GM13976 (cell line): Measurements from ENCODE around the gene LGR6.

Experiments used
- DNase-seq: peaks from one replicate; pipeline ENCODE4 v3.0.0; 2012; ENCODE audit warnings: low spot score
- in situ Hi-C: fragments of 300-500 bp; cut with MboI; formaldehyde crosslinking; loops from one replicate; pipeline ENCODE4 v1.12.0; 2022; ENCODE audit warnings: low sequenced_read_pairs, mixed read lengths, inconsistent platforms; ENCODE audit not compliant: unreplicated experiment
- TF ChIP-seq, protein P1 (sequence below): IDR thresholded peaks from 2 replicates; pipeline ENCODE4 v1.5.1; 2012; ENCODE audit warnings: borderline replicate concordance, mild to moderate bottlenecking; ENCODE audit not compliant: insufficient read depth; ENCODE audit errors: extremely low read depth, missing control alignments, control extremely low read depth

The LGR6 gene

DNA sequence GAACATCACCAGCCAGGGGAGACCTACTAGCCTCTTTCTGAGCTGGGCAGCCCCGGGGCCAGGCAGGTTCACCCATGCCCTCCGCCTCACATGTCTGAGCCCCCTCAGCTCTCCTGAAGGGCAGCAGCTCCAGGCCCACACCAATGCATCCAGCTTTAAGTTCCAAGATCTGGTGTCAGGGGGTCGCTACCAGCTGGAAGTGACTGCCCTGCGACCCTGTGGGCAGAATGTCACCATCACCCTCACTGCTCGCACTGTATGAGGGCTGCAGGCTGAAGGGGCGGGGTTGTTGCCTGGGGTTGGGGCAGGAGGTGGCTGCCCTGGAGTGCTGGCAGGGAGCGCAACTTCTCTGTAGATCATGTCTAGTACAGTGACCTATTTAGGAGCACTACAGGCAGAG is 24.7 kb upstream of the LGR6 start:
- TF ChIP-seq, protein P1, sequence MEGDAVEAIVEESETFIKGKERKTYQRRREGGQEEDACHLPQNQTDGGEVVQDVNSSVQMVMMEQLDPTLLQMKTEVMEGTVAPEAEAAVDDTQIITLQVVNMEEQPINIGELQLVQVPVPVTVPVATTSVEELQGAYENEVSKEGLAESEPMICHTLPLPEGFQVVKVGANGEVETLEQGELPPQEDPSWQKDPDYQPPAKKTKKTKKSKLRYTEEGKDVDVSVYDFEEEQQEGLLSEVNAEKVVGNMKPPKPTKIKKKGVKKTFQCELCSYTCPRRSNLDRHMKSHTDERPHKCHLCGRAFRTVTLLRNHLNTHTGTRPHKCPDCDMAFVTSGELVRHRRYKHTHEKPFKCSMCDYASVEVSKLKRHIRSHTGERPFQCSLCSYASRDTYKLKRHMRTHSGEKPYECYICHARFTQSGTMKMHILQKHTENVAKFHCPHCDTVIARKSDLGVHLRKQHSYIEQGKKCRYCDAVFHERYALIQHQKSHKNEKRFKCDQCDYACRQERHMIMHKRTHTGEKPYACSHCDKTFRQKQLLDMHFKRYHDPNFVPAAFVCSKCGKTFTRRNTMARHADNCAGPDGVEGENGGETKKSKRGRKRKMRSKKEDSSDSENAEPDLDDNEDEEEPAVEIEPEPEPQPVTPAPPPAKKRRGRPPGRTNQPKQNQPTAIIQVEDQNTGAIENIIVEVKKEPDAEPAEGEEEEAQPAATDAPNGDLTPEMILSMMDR = no peak
- in situ Hi-C loops = no loop called here
- no peak for DNase-seq

DNA sequence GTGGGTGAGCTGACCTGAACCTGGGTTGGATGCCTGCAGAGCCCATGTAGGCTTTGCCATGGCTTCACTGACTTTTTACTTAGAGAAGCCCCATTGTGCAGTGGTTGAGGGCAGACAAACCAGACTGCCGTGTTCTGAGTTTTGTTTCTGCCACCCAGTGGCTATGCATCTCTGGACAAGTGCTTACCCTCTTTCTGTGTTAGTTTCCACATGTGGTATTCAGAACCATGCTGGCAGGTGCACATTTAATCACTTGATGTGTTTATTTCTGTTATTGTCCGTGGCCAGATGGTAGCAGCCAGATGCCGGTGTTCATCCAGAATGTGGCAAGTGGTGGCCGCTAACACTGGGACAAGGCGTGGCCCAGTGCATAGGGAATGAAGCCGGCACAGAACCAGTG is 22.9 kb upstream of the LGR6 start:
- TF ChIP-seq, protein P1 = no peak
- no peak for DNase-seq
- in situ Hi-C loops = no loop called here

DNA sequence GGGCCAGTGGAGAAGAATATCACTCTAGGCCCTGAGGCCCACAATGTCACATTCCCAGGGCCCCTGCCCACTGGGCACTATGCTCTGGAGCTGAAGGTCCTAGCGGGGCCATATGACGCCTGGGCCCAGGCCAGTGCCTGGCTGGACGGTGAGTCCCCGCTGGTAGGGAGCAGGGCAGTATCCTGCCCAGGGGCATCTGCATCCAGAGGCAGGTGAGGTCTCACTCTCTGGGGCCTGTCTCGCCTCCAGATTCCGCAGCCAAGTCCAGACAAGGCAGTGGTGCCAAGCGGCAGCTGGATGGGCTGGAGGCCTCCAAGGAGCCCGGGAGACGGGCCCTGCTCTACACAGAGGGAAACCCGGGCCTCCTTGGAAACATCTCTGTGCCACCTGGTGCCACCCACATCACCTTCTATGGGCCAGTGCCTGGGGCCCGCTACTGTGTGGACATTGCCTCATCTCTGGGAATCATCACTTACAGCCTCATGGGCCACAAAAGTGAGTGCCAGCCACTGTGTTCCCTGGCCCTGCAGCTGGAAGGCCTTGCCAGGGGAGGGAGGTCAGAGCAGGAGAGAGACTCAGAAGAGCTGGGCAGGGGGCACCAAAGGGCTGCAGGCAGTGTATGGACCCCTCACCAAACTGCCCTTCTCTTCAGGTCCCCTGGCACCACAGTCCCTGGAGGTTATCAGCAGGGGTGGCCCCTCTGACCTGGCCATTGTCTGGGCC is 22.1 kb upstream of the LGR6 start:
- TF ChIP-seq, protein P1 = no peak
- in situ Hi-C loops = no loop called here
- DNase-seq = no peak

GRCh38 chr1:202172015-202172355 is 21.6 kb upstream of the LGR6 start:
- TF ChIP-seq, protein P1 = no peak
- in situ Hi-C loops = no loop called here
- DNase-seq = no peak

GRCh38 chr1:202173993-202174392 is 19.6 kb upstream of the LGR6 start:
- in situ Hi-C loops = no loop called here
- DNase-seq = no peak
- TF ChIP-seq, protein P1 = no peak

GRCh38 chr1:202176949-202177927 is 16.4 kb upstream of the LGR6 start:
- in situ Hi-C loops = no loop called here
- no peak for DNase-seq
- TF ChIP-seq, protein P1 = no peak
